SKM-1 treated with dmso at 0.1 percent for 144 hours (cell line): ENCODE measurements around the gene ABHD14A.

ENCODE experiments used
- DNase-seq: peaks from one replicate; lab custom pipeline; 2025; ENCODE audit not compliant: unreplicated experiment; lab: John Stamatoyannopoulos, UW

Gene ABHD14A

GRCh38 chr3:51955893-51956770 is 18.7 kb upstream of the ABHD14A start:
- no peak for DNase-seq

GRCh38 chr3:51957520-51958205 is 17.2 kb upstream of the ABHD14A start:
- no peak for DNase-seq

DNA sequence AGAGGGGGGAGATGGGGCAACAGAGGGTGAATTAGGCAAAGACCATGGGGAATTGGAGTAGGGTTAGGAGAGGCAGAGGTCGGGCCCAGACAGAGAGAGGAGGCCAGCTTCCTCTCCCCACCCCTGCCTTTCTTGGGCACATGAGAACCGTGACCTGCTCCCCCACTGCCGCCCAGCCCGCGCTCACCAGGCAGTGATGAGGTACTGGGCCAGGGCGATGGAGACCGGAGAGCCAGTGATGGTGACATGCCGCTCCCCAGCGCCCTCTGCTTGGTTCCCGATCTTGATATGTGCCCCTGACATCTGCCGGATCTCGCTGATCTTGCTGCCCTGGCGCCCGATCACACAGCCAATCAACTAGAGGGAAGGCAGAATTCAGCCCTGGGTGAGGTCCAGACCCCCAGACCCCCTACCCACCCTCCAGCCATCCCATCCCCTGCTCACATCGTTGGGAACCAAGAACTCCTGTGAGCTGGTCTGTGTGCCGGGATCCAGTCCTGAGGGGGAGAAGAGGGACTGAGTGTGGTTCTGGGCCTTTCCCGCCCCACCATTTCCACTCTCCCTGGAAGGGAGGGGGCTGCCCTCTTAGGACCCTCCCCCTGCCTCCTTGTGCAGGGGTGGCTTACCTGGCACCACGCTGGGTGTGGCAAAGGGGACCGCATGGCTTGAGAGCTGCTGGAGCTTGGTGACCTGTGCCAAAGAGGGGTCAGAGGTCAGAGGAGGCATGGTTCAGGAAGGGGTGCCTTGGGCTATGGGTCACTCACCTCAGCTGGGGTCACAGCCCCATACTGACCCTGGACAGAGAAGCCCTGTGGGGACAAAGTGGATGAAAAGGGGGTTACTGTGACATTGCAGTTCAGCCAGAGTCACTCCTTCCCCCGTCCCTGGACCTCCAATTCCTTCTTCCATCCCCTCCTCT is 16.0 kb upstream of the ABHD14A start:
- no peak for DNase-seq

- no peak for DNase-seq
These were observed 15.2 kb upstream of the ABHD14A start for GRCh38 chr3:51959651-51960050.

DNA sequence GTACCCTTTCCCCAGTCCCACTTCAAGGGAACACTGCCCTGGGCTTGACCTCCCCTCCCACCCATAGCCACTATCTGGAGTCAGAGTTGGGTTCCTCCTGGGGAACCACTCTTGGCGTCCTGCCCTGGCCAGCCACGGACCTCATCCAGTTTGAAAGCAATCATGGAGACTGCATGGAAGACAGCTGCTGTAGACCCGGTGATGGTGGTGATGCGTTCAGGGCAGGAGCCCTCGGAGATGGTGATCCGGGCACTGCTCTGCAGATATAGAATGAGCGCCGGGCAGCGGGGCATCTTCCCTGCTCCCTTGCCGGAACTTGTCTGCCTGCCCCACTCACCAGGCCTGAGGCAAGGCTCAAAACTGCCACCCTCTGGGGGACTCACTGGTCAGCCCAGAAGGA is 14.5 kb upstream of the ABHD14A start:
- DNase-seq: no peak

DNA sequence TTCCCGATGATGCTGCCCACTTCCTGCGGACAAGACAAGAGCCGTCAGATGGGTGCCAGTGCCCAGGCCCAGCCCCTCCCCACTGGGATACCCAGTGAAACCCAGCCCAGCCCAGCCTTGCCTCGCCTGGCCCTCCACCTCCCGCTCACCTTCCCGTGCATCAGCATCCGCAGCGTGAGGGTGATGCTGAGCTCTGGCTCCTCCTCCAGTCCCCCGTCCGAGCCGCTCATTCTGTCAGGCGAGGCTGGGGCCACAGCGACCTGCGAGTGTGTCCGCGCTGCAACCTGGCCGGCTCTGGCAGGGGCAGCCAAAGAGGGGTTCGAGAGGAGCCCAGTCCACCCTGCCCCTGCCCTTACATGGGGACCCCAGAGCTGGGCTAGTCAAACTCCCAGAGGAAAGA is 13.9 kb upstream of the ABHD14A start:
- no peak for DNase-seq

DNA sequence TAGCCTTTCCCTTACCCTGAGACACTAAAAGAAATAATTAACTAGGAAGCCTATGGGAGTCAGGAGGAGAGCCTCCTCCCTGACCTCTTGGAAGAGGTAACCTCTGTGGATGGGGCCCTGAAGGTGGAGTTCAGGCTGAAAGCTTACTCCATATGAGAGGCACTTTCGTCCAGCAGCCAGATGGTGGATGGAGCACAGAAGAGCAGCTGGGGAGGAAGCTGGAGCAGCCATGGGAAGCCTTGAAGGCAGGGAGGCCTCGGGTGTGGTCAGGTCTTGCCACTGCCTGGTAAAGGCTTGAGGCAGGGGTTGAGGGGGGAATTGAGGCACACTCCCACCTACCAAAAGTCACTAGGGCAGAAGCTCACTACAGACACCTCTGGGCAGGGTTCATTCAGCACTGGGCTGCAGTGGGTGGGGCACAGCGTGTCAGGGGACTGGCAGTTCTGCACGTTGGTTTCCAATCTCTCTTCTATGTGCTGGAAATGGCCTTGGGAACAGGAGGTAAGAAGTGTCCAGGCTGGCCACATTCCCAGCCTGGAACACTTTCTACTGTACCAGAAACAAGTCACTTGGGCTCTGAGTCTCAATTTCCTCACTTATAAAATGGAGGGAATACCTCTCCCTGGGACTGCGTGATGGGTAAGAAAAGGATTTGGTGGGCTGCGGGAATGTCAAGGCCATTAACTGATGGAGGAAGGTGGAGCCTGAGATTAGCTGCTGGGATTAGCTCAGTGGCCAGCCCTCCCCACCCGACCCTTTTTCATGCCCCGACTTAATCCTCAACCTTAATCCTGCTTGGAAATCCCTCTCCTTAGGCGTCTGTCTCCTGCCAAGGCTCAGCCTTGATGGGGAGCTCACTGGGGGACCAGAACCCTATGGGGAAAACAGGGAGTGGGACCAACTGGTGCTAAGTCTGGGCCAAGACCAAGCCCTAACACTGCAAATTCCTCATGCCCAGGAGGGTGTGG is 13.0 kb upstream of the ABHD14A start:
- no peak for DNase-seq

- DNase-seq: no peak
These were observed 11.9 kb upstream of the ABHD14A start for GRCh38 chr3:51962854-51963530.

- DNase-seq: no peak
These were observed 10.9 kb upstream of the ABHD14A start for GRCh38 chr3:51963951-51964451.

DNA sequence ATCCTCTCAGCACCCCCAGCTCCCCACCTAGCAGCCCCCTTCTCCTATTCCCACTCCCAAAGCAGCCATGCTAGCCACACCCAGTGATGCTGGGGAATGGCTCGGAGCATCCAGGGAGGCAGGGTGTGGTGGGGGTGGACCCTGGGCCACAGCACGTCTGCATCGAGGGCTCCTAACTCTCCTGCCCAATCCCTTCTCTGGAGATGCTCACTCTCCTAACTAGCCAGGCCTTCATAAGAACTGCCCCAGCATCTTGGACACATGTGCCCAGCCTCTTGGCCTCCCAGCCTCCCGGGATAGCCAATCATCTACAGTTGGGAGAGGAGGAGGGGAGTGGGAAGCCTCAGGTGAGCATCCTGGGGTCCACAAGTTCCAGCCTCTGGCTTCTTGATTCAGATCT is 10.3 kb upstream of the ABHD14A start:
- DNase-seq: no peak

GRCh38 chr3:51966016-51966415 is 8.8 kb upstream of the ABHD14A start:
- no peak for DNase-seq

DNA sequence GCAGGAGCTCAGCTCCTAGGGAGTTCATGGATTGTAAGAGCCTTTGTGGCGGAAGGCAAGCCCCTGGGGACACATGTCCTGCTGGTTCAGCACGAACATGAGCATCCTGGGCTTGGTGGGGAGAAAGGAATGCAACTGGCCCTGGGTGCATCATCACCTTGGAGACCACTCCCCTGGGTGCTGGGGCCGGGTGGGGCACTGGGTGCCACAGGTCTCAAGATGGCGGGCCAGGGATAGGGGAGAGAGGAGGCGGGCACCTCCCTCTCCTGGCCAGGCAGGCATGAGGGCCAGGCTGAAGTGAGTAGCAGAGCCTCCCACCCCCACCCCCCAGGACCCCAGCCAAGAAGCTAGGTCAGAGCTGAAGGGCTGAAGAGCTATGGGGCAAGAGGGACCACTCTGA is 8.4 kb upstream of the ABHD14A start:
- no peak for DNase-seq

GRCh38 chr3:51966922-51967383 is 7.9 kb upstream of the ABHD14A start:
- no peak for DNase-seq

GRCh38 chr3:51967384-51968169 is 7.3 kb upstream of the ABHD14A start, which contains the start of gene PCBP4:
TSS of gene PCBP4 (minus strand) at chr3:51967454. CDS start at chr3:51961240, 6,214 bp downstream.
- no peak for DNase-seq

GRCh38 chr3:51968170-51968775 is 6.6 kb upstream of the ABHD14A start:
- no peak for DNase-seq

DNA sequence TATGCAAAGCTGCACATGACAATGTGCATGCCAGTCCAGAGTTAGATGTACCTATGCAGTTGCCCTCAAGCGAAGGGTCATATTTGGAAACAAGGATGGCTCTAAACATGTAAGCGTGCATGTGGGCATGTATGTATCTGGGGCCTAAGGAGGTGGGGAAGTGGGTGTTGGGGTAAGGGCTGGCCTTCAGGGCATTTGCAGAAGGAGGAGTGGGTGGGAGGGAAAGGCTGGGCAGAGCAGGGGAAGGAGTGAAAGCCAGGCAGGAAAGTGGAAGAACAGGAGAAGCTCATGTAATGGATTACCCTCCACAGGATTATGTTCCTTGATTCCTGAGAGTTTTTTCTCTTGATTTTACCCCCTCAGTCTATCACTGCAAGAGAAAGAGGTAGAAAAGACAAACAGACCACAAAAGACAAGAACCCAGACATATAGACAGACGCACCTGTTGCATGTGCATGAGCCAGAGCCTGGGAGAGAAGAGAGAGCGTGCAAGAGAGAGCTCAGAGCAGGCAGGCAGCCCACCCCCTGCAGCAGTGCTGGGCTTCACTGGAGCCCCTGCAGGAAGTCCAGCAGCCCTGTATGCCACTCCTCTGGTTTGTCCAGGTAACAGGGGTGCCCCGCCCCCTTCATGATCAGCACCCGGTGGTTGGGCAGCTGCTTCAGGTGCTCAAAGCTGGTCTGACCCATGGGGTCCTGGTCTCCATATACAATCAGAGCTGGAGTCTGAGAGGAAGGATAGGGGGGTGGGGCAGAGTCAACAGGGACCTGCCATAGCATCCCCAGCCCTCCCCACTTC is 5.8 kb upstream of the ABHD14A start:
- no peak for DNase-seq

- DNase-seq: no peak
These were observed 5.0 kb upstream of the ABHD14A start for GRCh38 chr3:51969841-51970240.
